ENCODE results near the gene DESI1.
"Not testable (repeated sequence)": the region's sequence is repeated elsewhere in the genome, so short reads cannot be mapped to it uniquely, and the experiment has no call there.

Gene DESI1

DNA sequence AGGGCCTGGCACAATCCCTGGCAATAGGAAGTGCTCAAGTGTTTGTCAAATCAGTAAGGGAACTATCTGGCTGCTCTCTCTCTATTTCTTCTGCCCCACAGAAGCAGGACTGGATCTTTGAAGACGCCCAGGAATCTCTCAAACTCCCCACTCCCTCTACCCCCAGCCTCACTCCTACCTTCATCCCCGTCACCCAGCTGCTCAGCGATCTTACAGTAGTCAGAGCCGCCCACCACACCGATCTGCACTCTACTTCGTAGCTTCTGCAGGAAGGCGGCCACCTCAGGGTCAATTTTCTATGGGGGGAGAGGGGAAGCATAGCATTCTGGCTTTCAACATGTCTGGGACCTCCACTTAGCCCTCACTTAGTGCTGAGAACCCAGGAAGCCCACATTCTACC, 34.9 kb downstream of the DESI1 start:
- no peak for DNase-seq (ENCODE audit: low spot score)

DNA sequence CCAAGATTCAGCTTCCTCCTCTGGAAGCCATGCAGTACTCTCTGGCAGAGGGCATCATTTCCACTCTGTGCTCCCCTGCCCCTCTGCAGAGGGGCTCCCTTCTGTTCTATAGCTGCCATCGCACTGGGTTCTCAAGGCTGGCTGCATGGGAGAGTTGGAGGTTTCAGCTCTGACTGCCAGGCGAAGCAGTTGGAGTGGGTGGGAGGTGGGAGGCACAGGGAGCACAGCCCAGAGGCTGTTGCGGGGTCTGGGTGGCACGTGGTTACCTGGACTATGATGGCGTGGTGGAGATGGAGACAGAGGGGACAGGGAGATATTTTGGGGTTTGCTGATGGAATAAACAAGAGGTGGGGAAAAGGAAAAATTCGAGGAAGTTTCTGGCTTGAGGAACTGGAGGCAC, 36.0 kb downstream of the DESI1 start:
- no peak for DNase-seq (ENCODE audit: low spot score)

DNA sequence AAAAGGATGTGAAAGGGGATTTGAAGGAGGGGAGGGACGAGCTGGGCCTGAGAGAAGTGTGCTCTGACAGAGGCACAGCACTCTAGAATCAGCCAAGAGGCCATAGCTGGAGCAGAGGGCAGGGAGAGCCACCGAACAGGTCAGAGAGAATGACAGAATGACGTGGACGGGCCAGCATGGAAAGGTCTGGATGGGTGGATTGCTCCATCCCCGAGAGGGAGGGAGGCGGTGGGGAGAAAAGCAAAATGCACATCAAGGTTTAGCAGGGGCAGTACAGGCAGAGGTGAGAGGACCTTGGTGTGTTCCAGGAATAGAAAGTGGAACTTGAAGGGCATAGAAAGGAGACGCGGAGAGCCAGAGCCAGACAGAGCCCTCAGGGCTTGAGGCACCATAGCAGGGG, 38.1 kb downstream of the DESI1 start:
- DNase-seq (ENCODE audit: low spot score): no peak

DNA sequence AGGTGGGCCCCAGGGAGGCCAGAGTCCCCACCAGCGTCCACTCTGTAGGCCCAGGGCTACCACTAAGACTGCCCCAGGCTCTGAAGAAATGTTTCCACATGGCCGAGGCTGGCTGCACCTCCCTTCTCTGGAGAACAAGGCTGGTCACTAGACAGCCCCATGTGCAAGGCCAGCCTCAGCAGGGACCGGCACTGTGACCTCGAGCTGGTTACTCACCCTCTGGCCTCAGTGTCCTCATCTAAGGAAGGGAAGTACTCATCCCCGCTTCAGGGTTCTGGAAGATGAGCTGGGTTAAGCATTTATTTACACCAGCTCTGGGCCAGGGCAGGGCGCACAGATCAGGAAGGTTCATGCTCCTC, 40.9 kb downstream of the DESI1 start:
- DNase-seq (ENCODE audit: low spot score): no peak

DNA sequence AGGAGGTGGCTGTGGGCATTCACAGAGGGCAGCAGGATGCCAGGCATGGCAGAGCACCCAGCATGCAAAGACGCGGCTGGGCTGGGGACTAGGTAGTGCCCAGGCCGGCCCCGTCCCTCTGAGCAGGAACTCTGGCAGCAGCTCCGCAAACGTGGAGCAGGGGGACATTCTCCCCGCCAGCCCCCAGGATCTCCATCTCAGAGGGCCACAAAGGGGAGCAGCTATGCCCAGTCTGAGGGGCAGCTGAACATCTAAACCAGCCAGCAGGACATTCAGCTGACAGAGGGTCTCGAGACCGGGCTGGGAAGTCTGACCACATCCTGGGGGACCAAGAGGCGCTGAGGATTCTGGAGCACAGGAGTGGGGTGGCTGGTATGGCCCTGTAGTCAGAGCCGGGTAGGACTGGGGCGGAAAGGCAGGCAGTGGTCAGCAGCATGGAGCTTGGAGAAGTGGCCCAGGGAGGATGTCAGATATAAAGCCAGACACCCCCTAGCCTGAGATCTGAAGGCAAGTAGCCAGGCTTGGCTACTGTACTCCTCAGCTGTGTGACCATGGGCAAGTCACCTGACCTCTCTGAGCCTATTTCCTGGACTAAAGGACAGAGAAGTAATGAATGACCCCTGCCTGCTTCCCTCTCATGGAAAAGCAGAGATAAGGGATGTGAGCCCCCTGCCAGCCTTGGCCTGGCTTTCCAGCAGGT, 41.4 kb downstream of the DESI1 start:
- no peak for DNase-seq (ENCODE audit: low spot score)

DNA sequence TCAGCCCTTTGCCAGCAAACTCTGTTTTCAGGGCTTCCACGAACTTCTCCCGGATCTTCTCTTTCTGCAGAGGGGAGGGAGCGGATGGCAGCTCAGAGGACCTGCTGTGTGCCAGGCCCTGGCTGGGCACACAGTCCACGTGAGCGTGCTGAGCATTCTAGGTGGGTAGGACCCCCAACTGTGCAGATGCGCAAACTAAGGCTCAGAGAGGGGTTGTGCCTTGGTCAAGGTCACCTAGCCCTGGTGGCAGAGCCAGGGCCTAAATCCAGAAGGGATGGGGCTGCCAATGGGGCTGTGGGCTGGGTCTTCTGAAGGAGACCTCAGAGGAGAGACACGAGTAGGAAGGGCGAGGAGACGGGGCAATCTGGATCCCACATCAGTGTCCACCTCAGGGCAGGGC, 42.0 kb downstream of the DESI1 start:
- DNase-seq (ENCODE audit: low spot score): no peak

DNA sequence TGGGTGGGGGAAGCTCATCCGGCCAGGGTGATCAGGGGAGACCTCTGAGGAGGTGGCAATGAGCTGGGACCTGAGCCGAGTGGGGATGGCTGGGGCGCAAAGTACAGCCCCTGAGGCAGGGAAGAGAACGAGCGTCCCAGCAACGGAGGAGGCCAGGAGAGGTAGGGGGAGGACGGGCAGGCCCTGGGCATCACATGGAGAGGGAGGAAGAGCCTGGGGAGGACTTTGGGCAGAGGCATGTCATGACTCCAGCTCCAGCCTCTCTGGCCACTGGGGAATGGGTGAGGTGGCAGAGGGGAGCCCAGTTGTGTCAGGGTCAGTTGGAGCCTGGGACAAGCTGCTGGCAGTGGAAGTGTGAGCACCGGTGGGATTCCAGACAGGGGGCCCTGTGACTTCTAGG, 42.7 kb downstream of the DESI1 start:
- DNase-seq (ENCODE audit: low spot score): no peak

DNA sequence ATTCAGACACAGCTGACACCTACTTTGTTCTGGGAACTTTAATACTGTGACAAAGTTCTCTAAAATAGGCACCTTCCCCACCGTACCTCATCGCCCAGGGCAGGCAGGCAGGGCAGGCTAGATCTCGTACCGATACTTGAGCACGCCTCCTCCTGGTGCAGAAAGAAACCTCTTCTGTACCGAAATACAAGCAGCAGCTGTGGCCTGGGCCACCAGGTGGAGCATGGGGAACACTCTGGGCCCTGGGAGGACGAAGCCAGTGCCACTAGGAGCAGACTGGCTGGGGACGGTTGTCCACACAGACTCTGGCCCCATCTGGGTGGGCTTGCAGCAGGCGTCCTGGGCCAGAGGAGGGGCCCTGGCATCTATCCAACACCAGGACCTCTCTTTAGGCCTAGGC, 44.0 kb downstream of the DESI1 start:
- DNase-seq (ENCODE audit: low spot score): no peak

DNA sequence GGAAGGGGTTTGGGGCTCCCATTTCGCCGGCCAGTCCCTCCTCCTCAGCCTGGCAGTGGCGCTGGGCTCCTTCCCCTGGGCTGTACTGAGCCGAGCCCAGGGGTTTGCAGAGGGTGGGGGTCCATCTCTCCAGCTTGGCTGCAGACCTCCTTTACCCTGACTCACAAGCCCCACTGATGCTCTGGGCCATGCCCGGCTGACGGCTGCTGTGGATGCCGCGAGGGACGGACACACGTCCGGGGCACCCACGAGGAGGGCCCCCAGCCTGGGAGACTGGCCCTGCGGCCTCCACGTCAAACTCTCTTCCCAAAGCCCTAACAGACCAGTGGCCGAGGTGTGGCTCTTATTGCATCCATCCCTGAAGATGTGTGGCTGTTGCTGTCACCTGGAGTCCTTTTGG, 45.3 kb downstream of the DESI1 start:
- no peak for DNase-seq (ENCODE audit: low spot score)

DNA sequence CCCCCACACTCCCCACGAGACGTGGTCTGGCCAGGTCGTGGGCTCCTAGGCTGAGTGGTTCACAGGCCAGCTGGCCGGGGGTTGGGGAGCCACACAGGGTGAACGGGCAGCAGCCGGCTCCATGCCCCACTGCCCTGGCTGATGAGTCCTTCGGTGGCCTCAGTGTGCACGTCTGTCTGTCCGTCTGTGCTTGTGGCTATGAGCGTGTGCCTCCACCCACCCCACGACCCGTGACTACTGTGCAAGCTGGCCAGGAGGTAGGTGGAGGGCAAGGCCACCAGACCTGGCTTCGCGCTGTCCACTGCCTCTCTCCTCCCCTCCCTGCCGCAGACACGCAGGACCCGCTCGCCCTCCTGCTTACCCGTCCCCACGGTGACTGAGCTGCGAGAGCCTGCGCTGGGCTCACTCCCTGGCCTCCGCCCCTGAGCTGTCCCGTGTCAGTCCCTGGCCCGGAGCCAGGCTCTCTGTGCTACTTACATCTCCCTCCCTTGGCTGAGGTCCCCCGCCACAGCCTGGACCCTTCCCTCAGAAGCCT, 45.9 kb downstream of the DESI1 start:
- no peak for DNase-seq (ENCODE audit: low spot score)

DNA sequence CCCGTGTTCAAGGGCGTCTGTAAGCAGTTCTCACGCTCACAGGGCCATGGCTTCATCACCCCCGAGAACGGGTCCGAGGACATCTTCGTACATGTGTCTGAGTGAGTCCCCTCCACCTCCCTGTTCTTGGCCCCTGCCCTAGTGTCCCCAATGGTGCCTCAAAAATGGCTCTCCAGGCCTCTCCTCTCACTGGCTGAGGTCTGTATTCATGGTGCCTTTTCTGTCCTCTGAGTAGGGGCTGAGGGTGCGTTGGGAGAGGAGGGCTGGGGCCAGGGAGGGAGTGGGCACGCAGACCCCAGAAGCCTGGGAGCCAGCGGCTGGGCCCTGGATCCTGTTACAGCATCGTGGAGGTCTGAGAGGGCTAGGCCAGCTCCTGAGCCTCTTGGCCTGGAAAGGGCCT, 47.2 kb downstream of the DESI1 start:
- DNase-seq (ENCODE audit: low spot score): no peak

DNA sequence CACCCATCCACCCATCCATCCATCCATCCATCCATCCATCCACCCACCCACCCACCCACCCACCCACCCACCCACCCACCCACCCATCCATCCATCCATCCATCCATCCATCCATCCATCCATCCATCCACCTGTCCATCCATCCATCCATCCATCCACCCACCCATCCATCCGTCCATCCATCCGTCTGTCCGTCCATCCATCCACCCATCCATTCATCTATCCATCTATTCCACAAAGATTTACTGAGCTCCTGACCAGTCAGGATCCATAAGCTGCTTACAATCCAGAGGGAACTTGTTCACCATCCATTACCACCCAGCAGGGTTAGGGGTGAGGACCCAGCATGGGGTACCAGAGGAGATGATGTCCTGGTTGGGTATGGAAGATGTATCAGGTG, 48.5 kb downstream of the DESI1 start:
- DNase-seq (ENCODE audit: low spot score): not testable (repeated sequence)

DNA sequence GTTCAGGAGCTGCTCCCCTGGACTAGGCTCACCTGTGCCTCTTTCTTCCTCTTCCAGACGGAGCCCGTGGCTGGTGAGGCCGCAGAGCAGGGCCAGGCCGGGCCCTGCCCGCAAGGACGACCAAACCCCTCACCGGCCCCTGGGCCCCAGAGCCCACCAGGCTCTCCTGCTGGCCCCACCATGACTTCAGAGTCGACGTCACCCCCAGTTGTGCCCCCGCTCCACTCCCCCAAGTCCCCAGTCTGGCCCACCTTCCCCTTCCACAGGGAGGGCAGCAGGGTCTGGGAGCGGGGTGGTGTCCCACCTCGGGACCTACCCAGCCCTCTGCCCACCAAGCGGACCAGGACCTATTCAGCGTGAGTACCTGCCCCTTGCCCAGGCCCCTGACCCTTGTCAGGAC, 49.1 kb downstream of the DESI1 start:
- no peak for DNase-seq (ENCODE audit: low spot score)

DNA sequence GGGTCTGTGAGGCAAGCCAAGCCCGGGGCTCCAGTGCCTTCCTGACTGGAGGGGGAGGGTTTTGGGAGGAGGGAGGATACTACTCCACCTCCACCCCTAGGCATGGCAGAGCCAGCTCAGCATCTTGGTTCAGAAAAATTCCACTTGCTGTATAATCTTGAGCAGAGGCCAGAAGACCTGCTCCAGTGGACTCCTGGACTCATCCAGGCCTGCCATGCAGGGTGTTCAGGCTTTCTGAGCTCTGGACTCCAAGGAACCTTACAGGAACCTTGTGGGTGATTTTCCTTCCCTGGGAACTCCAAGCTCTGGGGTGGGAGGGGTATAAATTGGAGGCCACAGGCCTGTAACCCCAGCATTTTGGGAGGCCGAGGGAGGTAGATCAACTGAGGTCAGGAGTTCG, 50.6 kb downstream of the DESI1 start:
- no peak for DNase-seq (ENCODE audit: low spot score)

DNA sequence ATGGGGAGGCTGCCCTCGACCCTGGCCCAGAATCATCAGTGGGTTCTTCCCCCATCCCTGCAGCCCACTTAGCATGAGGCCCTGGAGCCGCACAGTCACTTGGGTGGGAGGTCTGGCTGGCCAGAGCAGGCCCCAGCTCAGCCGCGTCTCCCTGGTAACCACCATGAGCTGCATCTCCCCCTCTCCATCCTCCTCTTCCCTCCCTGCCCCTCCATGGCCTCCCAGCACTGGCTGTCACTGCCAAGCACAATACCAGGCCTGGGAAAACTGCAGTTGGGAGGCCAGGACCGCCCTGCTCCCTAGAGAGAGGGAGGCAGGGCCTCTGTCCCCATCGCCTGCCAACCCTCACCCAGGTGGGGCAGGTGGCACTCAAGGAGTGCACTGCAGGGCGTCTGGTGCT, 52.0 kb downstream of the DESI1 start:
- no peak for DNase-seq (ENCODE audit: low spot score)

DNA sequence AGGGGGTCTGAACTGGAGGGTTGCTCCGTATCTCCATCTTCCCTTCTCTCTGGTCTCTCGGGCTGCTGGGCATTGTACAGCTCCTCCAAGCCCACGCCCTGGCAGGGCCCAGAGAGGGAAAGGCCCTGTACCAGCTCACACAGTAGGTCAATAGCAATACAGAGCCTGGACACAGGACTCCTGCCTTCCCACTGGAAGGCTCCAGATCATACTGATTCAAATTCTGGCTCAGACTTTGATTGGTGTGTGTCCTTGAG, 53.4 kb downstream of the DESI1 start:
- no peak for DNase-seq (ENCODE audit: low spot score)

DNA sequence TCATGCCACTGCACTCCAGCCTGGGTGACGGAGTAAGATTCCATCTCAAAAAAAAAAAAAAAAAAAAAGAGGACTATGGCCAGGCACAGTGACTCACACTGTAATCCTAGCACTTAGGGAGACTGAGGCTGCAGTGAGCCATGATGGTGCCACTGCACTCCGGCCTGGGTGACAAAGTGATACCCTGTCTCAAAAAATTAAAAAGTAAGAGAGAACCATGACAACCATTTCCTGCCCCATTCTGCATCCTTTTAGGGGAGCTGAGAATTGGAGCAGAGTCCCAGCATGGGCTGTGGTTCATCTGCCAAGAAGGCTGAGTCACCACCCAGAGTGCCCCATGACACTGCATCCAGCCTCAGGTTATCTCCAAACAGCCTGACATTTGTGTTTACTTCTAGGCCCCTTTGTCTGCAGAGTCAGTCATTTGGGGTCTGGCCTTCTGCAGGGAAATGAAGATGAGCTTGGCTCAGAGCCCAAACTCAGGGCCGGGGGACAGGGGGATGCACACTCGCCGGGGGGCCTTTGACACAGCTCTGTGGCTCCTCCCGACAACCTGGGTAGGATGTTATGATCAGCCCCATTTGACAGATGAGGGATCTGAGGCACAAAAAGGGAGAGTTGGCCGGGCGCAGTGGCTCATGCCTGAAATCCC, 55.3 kb downstream of the DESI1 start:
- DNase-seq (ENCODE audit: low spot score): peak; percentile 92

DNA sequence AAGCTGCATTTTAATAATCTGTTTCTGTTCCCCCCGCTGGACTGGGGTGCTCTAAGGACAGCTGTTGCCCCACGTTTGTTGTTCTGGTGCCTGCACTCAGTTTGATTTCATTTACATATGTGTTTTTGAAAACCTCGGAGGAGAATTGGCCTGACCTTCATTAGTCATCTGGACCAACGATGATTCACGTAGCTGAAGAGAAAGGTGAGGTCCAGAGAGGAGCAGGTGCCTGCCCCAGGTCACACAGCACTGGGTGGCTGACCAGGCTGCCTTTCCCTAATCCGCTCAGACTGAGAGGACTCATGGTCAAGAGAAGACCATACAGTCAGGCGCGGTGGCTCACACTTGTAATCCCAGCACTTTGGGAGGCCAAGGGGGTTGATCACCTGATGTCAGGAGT, 56.3 kb downstream of the DESI1 start:
- no peak for DNase-seq (ENCODE audit: low spot score)

DNA sequence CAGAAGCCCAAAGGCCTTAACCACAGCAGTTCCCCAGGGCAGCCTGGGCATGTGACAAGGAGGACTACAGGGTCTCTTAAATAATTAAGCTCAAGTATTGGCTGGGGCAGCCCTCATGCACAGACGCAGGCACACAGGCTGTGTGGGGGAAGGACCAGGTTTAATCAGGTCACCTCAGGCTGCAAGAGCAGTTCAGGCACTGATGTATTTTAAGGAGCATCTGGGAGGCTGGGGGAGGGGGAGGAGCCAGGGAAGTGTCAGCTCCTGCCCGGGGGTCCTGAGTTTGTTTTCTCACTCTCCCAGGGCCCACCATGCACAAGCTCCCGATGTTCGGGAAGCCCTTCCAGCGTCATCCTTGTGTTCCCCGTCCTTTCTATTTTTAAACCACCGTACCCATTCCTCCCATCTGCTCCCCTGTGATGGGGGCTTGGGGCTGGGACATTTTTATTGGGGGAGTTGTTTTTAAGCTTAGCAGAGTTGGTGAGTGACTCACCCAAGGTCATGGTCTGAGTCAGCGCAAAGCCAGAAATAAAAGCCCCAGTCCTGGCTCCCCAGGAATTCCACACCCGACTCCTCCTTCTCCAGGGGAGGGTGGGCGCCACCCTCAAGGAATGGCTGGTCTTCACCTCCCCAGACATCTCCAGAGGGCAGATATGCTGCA, 57.7 kb downstream of the DESI1 start:
- DNase-seq (ENCODE audit: low spot score): no peak

DNA sequence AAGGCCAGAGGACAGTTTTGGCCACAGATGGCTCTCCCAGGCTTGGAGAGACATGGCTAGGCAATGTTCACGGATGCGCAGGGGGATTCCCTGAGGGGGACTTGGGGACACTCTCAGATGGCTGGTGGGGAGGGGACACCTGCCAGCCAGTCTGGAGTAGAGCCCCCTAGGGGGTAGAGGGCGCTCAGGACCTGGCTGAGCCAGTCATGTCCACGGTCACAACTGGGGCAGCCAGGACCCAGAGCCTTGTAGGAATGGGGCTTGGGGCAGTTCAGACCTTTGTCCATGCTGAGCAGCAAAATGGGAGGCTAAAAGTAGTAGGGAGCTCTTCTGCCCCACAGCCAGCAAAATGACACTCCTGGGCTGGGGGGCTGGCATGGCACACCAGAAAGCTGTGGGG, 58.4 kb downstream of the DESI1 start:
- DNase-seq (ENCODE audit: low spot score): no peak

DNA sequence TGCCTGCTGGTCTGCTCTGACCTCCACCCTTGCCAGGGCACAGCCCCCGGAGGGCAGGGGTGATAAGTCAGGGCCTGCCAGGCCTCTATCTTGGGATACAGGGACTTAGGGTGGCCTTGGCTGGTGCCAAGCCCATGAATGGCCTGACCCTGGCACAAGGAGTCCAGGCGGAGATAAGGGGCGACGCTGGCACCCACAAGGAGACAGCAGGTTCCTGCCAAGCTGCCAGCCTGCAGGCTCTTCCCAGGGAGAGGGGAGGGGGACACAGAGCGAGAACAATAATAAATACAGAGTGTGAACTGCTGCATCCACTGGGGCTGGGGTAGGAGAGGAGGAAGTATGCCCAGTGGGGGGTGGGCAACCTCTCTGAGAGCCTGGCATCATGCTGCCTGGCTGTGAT, 59.1 kb downstream of the DESI1 start:
- no peak for DNase-seq (ENCODE audit: low spot score)

DNA sequence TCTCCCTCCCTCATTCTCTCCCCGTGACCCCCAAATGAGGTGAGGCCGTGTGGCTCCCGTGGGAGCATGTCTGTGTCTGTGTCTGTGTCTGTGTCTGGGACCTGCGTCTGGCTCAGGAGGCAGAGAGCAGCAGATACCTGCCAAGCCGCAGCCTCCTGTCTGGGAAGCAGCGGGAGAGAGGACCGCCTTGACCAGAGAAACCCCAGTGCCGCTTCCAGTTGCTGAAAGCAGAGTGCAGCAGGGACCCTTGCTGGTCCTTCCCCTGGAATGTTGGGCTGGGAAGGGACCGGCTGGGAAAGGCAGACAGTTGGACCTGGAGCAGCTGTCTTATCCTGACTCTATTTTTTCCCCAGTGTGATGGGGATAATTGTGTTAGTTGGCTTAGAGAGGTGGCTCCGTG, 59.5 kb downstream of the DESI1 start:
- DNase-seq (ENCODE audit: low spot score): no peak

DNA sequence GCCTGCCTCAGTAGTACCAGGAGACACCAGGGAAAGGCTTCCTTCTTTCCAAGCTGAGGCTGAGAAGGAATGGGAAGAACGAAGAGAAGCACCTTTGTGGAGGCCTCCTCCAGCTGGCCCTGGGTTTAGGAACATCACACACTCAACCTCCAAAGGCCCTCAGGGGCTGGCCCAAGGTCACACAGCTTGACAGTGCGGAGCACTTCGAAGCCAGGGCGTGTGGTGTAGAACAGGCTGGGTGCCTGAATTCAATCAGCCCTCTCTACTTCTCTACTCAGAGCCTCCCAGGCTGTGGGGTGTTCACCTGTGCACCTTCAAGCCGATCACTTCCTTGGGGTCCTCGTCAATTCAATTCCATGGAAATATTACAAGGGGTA, 60.8 kb downstream of the DESI1 start:
- no peak for DNase-seq (ENCODE audit: low spot score)

DNA sequence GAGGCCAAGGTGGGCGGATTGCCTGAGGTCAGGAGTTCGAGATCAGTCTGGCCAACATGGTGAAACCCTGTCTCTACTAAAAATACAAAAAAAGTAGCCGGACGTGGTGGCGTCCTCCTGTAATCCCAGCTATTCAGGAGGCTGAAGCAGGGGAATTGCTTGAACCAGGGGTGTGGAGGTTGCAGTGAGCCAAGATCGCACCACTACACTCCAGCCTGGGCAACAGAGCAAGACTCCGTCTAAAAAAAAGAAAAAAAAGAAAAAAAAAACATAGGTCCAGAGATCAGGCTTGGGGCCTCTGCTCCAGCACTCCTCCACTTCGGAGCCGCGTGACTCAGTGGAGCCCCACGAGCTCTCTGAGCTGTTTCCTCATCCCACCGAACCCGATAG, 62.6 kb downstream of the DESI1 start:
- DNase-seq (ENCODE audit: low spot score): not testable (repeated sequence)
